Measurements from ENCODE around the gene THSD7A. TPM values are rescaled to one million over a fixed set of nuclear protein-coding genes. Genes with fewer than 3 reads are reported as not detected.

The THSD7A gene
- polyA plus RNA-seq, 6 donors from 2014 or later, result not detected

GRCh38 chr7:11584406-11585031, 247.5 kb downstream of the THSD7A start:
- Mint-ChIP-seq H3K27ac (peak overlapping the region in 1 of 6 donors; percentile 63), H3K9me3 (peaks cover 0 to 2% (median 0%) of the 10 kb centered on the region in 7 donors), H3K36me3 (no peaks in the 10 kb centered on the region), H3K4me3 (no peak overlapping the region), H3K4me1 (no peaks in the 10 kb centered on the region), H3K27me3 (no peaks in the 10 kb centered on the region)
- no peak for DNase-seq
- ATAC-seq (ENCODE audit: low read depth in 2 of 2), result no peak

GRCh38 chr7:11579141-11579540, 252.9 kb downstream of the THSD7A start:
- Mint-ChIP-seq H3K36me3 (no peaks in the 10 kb centered on the region), H3K4me1 (no peaks in the 10 kb centered on the region), H3K9me3 (no peaks in the 10 kb centered on the region), H3K4me3 (no peak overlapping the region), H3K27me3 (no peaks in the 10 kb centered on the region), H3K27ac (no peak overlapping the region)
- ATAC-seq (ENCODE audit: low read depth in 2 of 2) (no peak), DNase-seq (no peak)

GRCh38 chr7:11576310-11576709, 255.7 kb downstream of the THSD7A start:
- H3K9me3 Mint-ChIP-seq, result peaks cover 0 to 2% (median 0%) of the 10 kb centered on the region in 7 donors
- no peak overlapping the region for H3K27ac Mint-ChIP-seq
- DNase-seq (no peak), ATAC-seq (ENCODE audit: low read depth in 2 of 2) (no peak)
- no peaks in the 10 kb centered on the region for H3K27me3 Mint-ChIP-seq
- no peaks in the 10 kb centered on the region for H3K4me1 Mint-ChIP-seq
- no peaks in the 10 kb centered on the region for H3K36me3 Mint-ChIP-seq
- no peak overlapping the region for H3K4me3 Mint-ChIP-seq

- H3K4me3 Mint-ChIP-seq, result no peak overlapping the region
- H3K27me3 Mint-ChIP-seq, result no peaks in the 10 kb centered on the region
- no peak for DNase-seq
- no peak for ATAC-seq (ENCODE audit: low read depth in 2 of 2)
- H3K36me3 Mint-ChIP-seq, result no peaks in the 10 kb centered on the region
- H3K4me1 Mint-ChIP-seq, result no peaks in the 10 kb centered on the region
- no peak overlapping the region for H3K27ac Mint-ChIP-seq
- H3K9me3 Mint-ChIP-seq, result peaks cover 0 to 2% (median 0%) of the 10 kb centered on the region in 7 donors
Observed at GRCh38 chr7:11573128-11573750, 258.8 kb downstream of the THSD7A start.

GRCh38 chr7:11570922-11571550, 261.0 kb downstream of the THSD7A start:
- Mint-ChIP-seq H3K4me3 (no peak overlapping the region), H3K4me1 (no peaks in the 10 kb centered on the region), H3K27me3 (no peaks in the 10 kb centered on the region), H3K9me3 (peaks cover 0 to 3% (median 0%) of the 10 kb centered on the region in 7 donors), H3K27ac (no peak overlapping the region), H3K36me3 (no peaks in the 10 kb centered on the region)
- ATAC-seq (ENCODE audit: low read depth in 2 of 2), result no peak
- DNase-seq, result no peak

- Mint-ChIP-seq H3K36me3 (no peaks in the 10 kb centered on the region), H3K27ac (no peak overlapping the region), H3K4me1 (no peaks in the 10 kb centered on the region), H3K4me3 (no peak overlapping the region), H3K9me3 (peaks cover 0 to 3% (median 0%) of the 10 kb centered on the region in 7 donors), H3K27me3 (peaks cover 0 to 4% (median 0%) of the 10 kb centered on the region in 3 donors)
- DNase-seq (no peak), ATAC-seq (ENCODE audit: low read depth in 2 of 2) (no peak)
Observed at GRCh38 chr7:11570205-11570604, 261.8 kb downstream of the THSD7A start.

- H3K9me3 Mint-ChIP-seq, result peaks cover 0 to 3% (median 0%) of the 10 kb centered on the region in 7 donors
Observed at GRCh38 chr7:11567571-11567970, 264.4 kb downstream of the THSD7A start.

GRCh38 chr7:11557627-11558026, 274.4 kb downstream of the THSD7A start:
- H3K27ac Mint-ChIP-seq, result no peak overlapping the region
- H3K36me3 Mint-ChIP-seq, result peaks cover 0 to 5% of the 10 kb centered on the region in 2 donors
- DNase-seq (no peak), ATAC-seq (ENCODE audit: low read depth in 2 of 2) (no peak)
- peaks cover 0 to 5% (median 0%) of the 10 kb centered on the region in 7 donors for H3K9me3 Mint-ChIP-seq
- H3K27me3 Mint-ChIP-seq, result no peaks in the 10 kb centered on the region
- H3K4me1 Mint-ChIP-seq, result no peaks in the 10 kb centered on the region
- H3K4me3 Mint-ChIP-seq, result no peak overlapping the region

More at GRCh38 chr7:11567571-11567970, 264.4 kb downstream of the THSD7A start:
- no peaks in the 10 kb centered on the region for H3K4me1 Mint-ChIP-seq
- H3K27ac Mint-ChIP-seq, result no peak overlapping the region
- DNase-seq, result no peak
- peaks cover 0 to 5% (median 0%) of the 10 kb centered on the region in 3 donors for H3K27me3 Mint-ChIP-seq
- ATAC-seq (ENCODE audit: low read depth in 2 of 2), result no peak
- no peak overlapping the region for H3K4me3 Mint-ChIP-seq
- H3K36me3 Mint-ChIP-seq, result no peaks in the 10 kb centered on the region

- Mint-ChIP-seq H3K4me3 (no peak overlapping the region), H3K27me3 (no peaks in the 10 kb centered on the region), H3K9me3 (no peaks in the 10 kb centered on the region), H3K36me3 (no peaks in the 10 kb centered on the region), H3K27ac (peak overlapping the region in 1 of 6 donors; percentile 15), H3K4me1 (no peaks in the 10 kb centered on the region)
- ATAC-seq (ENCODE audit: low read depth in 2 of 2) (no peak), DNase-seq (no peak)
Observed at GRCh38 chr7:11552676-11553296, 279.2 kb downstream of the THSD7A start.

- Mint-ChIP-seq H3K27me3 (no peaks in the 10 kb centered on the region), H3K4me3 (no peak overlapping the region), H3K9me3 (peaks cover 0 to 2% (median 0%) of the 10 kb centered on the region in 7 donors), H3K4me1 (no peaks in the 10 kb centered on the region), H3K36me3 (no peaks in the 10 kb centered on the region), H3K27ac (no peak overlapping the region)
- DNase-seq (no peak), ATAC-seq (ENCODE audit: low read depth in 2 of 2) (no peak)
Observed at GRCh38 chr7:11551470-11551869, 280.5 kb downstream of the THSD7A start.

GRCh38 chr7:11548532-11548931, 283.5 kb downstream of the THSD7A start:
- H3K9me3 Mint-ChIP-seq, result peaks cover 0 to 2% (median 0%) of the 10 kb centered on the region in 7 donors
- no peak for DNase-seq
- no peak for ATAC-seq (ENCODE audit: low read depth in 2 of 2)

GRCh38 chr7:11541330-11541729, 290.7 kb downstream of the THSD7A start:
- H3K9me3 Mint-ChIP-seq, result peaks cover 0 to 4% (median 0%) of the 10 kb centered on the region in 7 donors
- ATAC-seq (ENCODE audit: low read depth in 2 of 2) (no peak), DNase-seq (no peak)
- H3K4me3 Mint-ChIP-seq, result no peak overlapping the region
- no peaks in the 10 kb centered on the region for H3K36me3 Mint-ChIP-seq
- H3K27ac Mint-ChIP-seq, result no peak overlapping the region
- peaks cover 0 to 3% (median 0%) of the 10 kb centered on the region in 3 donors for H3K4me1 Mint-ChIP-seq
- no peaks in the 10 kb centered on the region for H3K27me3 Mint-ChIP-seq

More at GRCh38 chr7:11548532-11548931, 283.5 kb downstream of the THSD7A start:
- H3K4me3 Mint-ChIP-seq, result no peak overlapping the region
- H3K36me3 Mint-ChIP-seq, result no peaks in the 10 kb centered on the region
- H3K27me3 Mint-ChIP-seq, result no peaks in the 10 kb centered on the region
- no peaks in the 10 kb centered on the region for H3K4me1 Mint-ChIP-seq
- H3K27ac Mint-ChIP-seq, result peak overlapping the region in 1 of 6 donors; percentile 11

GRCh38 chr7:11540271-11540761, 291.7 kb downstream of the THSD7A start:
- Mint-ChIP-seq H3K27me3 (no peaks in the 10 kb centered on the region), H3K4me1 (peaks cover 0 to 3% (median 0%) of the 10 kb centered on the region in 3 donors), H3K9me3 (peaks cover 0 to 4% (median 0%) of the 10 kb centered on the region in 7 donors), H3K4me3 (no peak overlapping the region), H3K36me3 (no peaks in the 10 kb centered on the region), H3K27ac (no peak overlapping the region)
- no peak for DNase-seq
- no peak for ATAC-seq (ENCODE audit: low read depth in 2 of 2)
